Right lobe of liver (tissue), 4 donors: Measurements from ENCODE around the gene PLA2G15.

ENCODE experiments used
- POLR2A ChIP-seq: fragments of 450-650 bp; IDR thresholded peaks from one replicate; pipeline ENCODE4 v1.6.1; 2017; ENCODE audit warnings: antibody characterized with exemption, mild to moderate bottlenecking
- TF ChIP-seq, protein P1 (sequence below), 4 donors: fragments of 200-600 bp in 3 of 4; fragments of 450-650 bp in 1 of 4; IDR thresholded peaks; one replicate each; pipeline versions ENCODE4 v1.5.1 to v1.8.0; 2016 to 2022; ENCODE audit warnings: antibody characterized with exemption in 4 of 4, mild to moderate bottlenecking in 2 of 4
- donor health status: DM: no; HTN: no; CAD: no.
- donor health status: DM: no; HTN: no; CAD: no.
- donor health status: DM: no; HTN: yes; CAD: no.

DNA sequence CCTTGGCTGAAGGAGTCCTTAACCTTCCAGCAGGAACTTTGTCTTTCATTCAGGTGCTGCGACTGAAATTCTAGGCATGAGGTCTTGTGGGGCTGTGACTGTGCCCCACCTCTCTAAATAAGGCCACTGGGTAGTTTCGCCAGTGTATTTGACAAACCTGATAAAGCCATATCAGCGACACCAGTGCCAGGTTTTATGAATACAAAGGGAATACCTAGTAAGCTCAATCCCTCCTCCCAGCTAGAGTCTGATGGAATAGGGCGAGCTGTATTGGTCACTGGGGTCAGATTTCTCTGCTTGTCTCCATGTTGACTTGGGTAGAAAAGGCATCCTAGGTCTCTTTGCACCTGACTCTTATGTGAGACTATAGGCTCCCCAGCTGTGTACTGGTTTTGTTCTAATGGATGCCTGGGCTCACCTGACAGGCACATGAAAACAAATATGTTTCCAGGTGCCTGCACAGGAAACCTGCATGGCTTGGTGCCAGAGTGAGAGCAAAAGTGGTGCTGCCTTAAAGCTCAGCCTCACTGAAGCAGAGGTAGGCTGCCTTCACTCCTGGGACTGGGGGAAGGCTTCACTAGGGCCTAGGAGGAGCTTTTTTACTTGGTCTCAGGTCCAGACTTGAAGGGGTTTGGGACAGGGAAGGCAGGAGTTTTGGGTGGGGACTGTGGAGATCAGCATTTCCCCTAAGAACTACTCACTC lies 27.5 kb downstream of the PLA2G15 start:
- TF ChIP-seq, protein P1, sequence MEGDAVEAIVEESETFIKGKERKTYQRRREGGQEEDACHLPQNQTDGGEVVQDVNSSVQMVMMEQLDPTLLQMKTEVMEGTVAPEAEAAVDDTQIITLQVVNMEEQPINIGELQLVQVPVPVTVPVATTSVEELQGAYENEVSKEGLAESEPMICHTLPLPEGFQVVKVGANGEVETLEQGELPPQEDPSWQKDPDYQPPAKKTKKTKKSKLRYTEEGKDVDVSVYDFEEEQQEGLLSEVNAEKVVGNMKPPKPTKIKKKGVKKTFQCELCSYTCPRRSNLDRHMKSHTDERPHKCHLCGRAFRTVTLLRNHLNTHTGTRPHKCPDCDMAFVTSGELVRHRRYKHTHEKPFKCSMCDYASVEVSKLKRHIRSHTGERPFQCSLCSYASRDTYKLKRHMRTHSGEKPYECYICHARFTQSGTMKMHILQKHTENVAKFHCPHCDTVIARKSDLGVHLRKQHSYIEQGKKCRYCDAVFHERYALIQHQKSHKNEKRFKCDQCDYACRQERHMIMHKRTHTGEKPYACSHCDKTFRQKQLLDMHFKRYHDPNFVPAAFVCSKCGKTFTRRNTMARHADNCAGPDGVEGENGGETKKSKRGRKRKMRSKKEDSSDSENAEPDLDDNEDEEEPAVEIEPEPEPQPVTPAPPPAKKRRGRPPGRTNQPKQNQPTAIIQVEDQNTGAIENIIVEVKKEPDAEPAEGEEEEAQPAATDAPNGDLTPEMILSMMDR (IDR thresholded peaks at IDR 0.05), result no peak
- TF ChIP-seq POLR2A, result no peak
